ENCODE measurements around the gene TRIML1. TPM values are rescaled to one million over a fixed set of nuclear protein-coding genes. Genes with fewer than 3 reads are reported as not detected.

The TRIML1 gene
- total RNA-seq, 1 donor from 2014 or later = not detected

- H3K4me3 ChIP-seq = no peak overlapping the region
- no peak overlapping the region for H3K27ac ChIP-seq
- TF ChIP-seq EZH2 (IDR thresholded peaks at IDR 0.05) = no peak
- TF ChIP-seq CTCF (IDR thresholded peaks at IDR 0.05) = no peak
- TF ChIP-seq EZH2phosphoT487 (IDR thresholded peaks at IDR 0.05) = no peak
- H3K36me3 ChIP-seq = no peaks in the 10 kb centered on the region
- no peak overlapping the region for H3K4me2 ChIP-seq
- no peaks in the 10 kb centered on the region for H4K20me1 ChIP-seq (ENCODE audit: low read depth)
- H3K27ac Mint-ChIP-seq = no peak overlapping the region
- no peaks in the 10 kb centered on the region for H3K9me3 ChIP-seq (ENCODE audit: low read depth)
- H3K4me3 Mint-ChIP-seq = no peak overlapping the region
- no peak for DNase-seq (ENCODE audit: low spot score)
- no peaks in the 10 kb centered on the region for H3K9me3 Mint-ChIP-seq
- H3K36me3 Mint-ChIP-seq = no peaks in the 10 kb centered on the region
- no peaks in the 10 kb centered on the region for H3K27me3 ChIP-seq
- H3K4me1 ChIP-seq = no peaks in the 10 kb centered on the region
- no peaks in the 10 kb centered on the region for H3K79me2 ChIP-seq (ENCODE audit: low read depth)
- H3K9ac ChIP-seq = no peak overlapping the region
- H3K27me3 Mint-ChIP-seq (ENCODE audit: insufficient read depth, low read depth) = peaks cover 2% of the 10 kb centered on the region
- no peaks in the 10 kb centered on the region for H3F3A ChIP-seq (ENCODE audit: low read depth)
- H3K4me1 Mint-ChIP-seq = peaks cover 3% of the 10 kb centered on the region
- H2AFZ ChIP-seq (replicated peaks) = no peak overlapping the region
Observed at GRCh38 chr4:188132232-188132631, 7.0 kb upstream of the TRIML1 start.

- H3K9me3 ChIP-seq (ENCODE audit: low read depth) = no peaks in the 10 kb centered on the region
- no peaks in the 10 kb centered on the region for H3F3A ChIP-seq (ENCODE audit: low read depth)
- Mint-ChIP-seq H3K4me1 (no peaks in the 10 kb centered on the region), H3K27me3 (ENCODE audit: insufficient read depth, low read depth) (no peaks in the 10 kb centered on the region), H3K36me3 (no peaks in the 10 kb centered on the region), H3K4me3 (no peak overlapping the region), H3K9me3 (no peaks in the 10 kb centered on the region), H3K27ac (no peak overlapping the region)
- H4K20me1 ChIP-seq (ENCODE audit: low read depth) = no peaks in the 10 kb centered on the region
- DNase-seq (ENCODE audit: low spot score) = no peak
- no peak overlapping the region for H3K9ac ChIP-seq
- H3K27me3 ChIP-seq = no peaks in the 10 kb centered on the region
- H3K4me3 ChIP-seq = no peak overlapping the region
- H3K79me2 ChIP-seq (ENCODE audit: low read depth) = no peaks in the 10 kb centered on the region
- TF ChIP-seq EZH2 (IDR thresholded peaks at IDR 0.05) (no peak), EZH2phosphoT487 (IDR thresholded peaks at IDR 0.05) (no peak), CTCF (IDR thresholded peaks at IDR 0.05) (no peak)
- H3K27ac ChIP-seq = no peak overlapping the region
- no peak overlapping the region for H2AFZ ChIP-seq (replicated peaks)
- H3K36me3 ChIP-seq = no peaks in the 10 kb centered on the region
- H3K4me2 ChIP-seq = no peak overlapping the region
- H3K4me1 ChIP-seq = no peaks in the 10 kb centered on the region
Observed at GRCh38 chr4:188138227-188138626, 1.0 kb upstream of the TRIML1 start.

GRCh38 chr4:188139671-188140070 is 430 bp downstream of the TRIML1 start:
- Histone ChIP-seq H2AFZ (replicated peaks) (no peak overlapping the region), H3K4me3 (no peak overlapping the region), H3K4me2 (no peak overlapping the region), H3K9me3 (ENCODE audit: low read depth) (no peaks in the 10 kb centered on the region), H3K27me3 (no peaks in the 10 kb centered on the region), H3K36me3 (no peaks in the 10 kb centered on the region), H3K9ac (no peak overlapping the region), H3K27ac (no peak overlapping the region), H4K20me1 (ENCODE audit: low read depth) (no peaks in the 10 kb centered on the region), H3K4me1 (no peaks in the 10 kb centered on the region), H3K79me2 (ENCODE audit: low read depth) (no peaks in the 10 kb centered on the region), H3F3A (ENCODE audit: low read depth) (no peaks in the 10 kb centered on the region)
- TF ChIP-seq CTCF (IDR thresholded peaks at IDR 0.05) (no peak), EZH2 (IDR thresholded peaks at IDR 0.05) (no peak), EZH2phosphoT487 (IDR thresholded peaks at IDR 0.05) (no peak)
- no peaks in the 10 kb centered on the region for H3K4me1 Mint-ChIP-seq
- no peak overlapping the region for H3K27ac Mint-ChIP-seq
- no peak overlapping the region for H3K4me3 Mint-ChIP-seq
- DNase-seq (ENCODE audit: low spot score) = no peak
- no peaks in the 10 kb centered on the region for H3K27me3 Mint-ChIP-seq (ENCODE audit: insufficient read depth, low read depth)
- H3K9me3 Mint-ChIP-seq = no peaks in the 10 kb centered on the region
- no peaks in the 10 kb centered on the region for H3K36me3 Mint-ChIP-seq

Measured in neural progenitor cell (in vitro differentiated cells).